ENCODE data around the gene HBB. TPM values are rescaled to one million over a fixed set of nuclear protein-coding genes. Genes with fewer than 3 reads are reported as not detected.

Gene HBB
- total and polyA plus RNA-seq, 8 donors: 2.9 to 1,619 (median 14.1) TPM

DNA sequence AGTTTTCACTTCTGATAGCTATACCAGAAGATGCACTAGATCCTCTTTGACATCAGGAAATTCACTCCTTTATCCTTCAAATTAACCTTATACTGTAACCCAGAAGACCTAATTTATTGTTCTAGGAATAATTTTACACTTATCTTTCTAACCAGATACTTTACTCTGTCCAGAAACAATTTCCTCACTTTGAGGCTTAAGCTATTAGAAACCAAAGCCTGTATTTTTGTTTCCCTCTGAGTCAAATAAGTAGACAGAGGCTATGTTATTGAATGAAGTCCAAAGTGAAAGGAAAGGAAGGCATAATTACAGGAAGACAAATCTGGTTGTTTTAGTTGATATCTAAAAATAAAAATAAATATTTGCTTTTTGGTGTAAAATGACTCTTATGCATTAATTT lies 28.6 kb downstream of the HBB start:
- no peak overlapping the region for H3K4me3 ChIP-seq
- no peak for DNase-seq
- no peaks in the 10 kb centered on the region for H3K27me3 ChIP-seq
- no peak for TF ChIP-seq EP300 (IDR thresholded peaks at IDR 0.05)
- no peak for TF ChIP-seq POLR2A (IDR thresholded peaks at IDR 0.05)
- TF ChIP-seq POLR2AphosphoS5 (IDR thresholded peaks at IDR 0.05): no peak
- no peak for TF ChIP-seq CTCF (IDR thresholded peaks at IDR 0.05)
- no peaks in the 10 kb centered on the region for H3K4me1 ChIP-seq
- no peaks in the 10 kb centered on the region for H3K36me3 ChIP-seq
- H3K27ac ChIP-seq: no peak overlapping the region
- H3K9me3 ChIP-seq: no peaks in the 10 kb centered on the region
- intact Hi-C loops (cut with DNase I; ENCODE audit: low total_unique reads): no loop called here

DNA sequence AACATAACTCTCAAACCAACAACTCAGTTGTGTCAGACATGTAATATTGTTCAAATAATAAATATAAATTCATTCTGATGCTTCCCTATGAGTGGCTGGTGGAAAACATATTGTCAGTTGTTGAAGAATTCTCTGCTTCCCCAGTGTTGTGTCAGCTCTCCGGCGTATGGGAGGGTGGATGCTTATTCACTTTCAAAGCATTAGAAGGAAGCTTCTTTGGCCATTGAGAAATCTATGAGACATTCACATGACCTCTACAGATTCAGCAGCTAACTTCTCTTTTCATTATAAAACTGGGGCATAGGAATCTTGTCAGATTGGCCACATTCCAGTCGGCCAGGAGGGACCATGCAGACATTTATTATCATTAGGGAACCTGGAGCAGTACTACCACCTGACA lies 29.3 kb downstream of the HBB start:
- WGBS, 5 donors: 65 to 83% (median 74%) methylated on average over 3 of the region's 3 CpGs

GRCh38 chr11:5196731-5197130 lies 30.1 kb downstream of the HBB start:
- TF ChIP-seq POLR2A (IDR thresholded peaks at IDR 0.05): no peak
- TF ChIP-seq CTCF (IDR thresholded peaks at IDR 0.05): no peak
- TF ChIP-seq POLR2AphosphoS5 (IDR thresholded peaks at IDR 0.05): no peak
- TF ChIP-seq EP300 (IDR thresholded peaks at IDR 0.05): no peak
- H3K36me3 ChIP-seq: no peaks in the 10 kb centered on the region
- no peak for DNase-seq
- H3K9me3 ChIP-seq: no peaks in the 10 kb centered on the region
- H3K4me1 ChIP-seq: no peaks in the 10 kb centered on the region
- H3K27ac ChIP-seq: no peak overlapping the region
- WGBS, 5 donors: 63 to 68% (median 66%) methylated on average over 3 of the region's 3 CpGs
- H3K27me3 ChIP-seq: no peaks in the 10 kb centered on the region
- H3K4me3 ChIP-seq: no peak overlapping the region
- intact Hi-C loops (cut with DNase I; ENCODE audit: low total_unique reads): no loop called here

More for the DNA sequence above, 29.3 kb downstream of the HBB start:
- Histone ChIP-seq H3K27me3 (no peaks in the 10 kb centered on the region), H3K27ac (no peak overlapping the region), H3K9me3 (no peaks in the 10 kb centered on the region), H3K36me3 (no peaks in the 10 kb centered on the region), H3K4me1 (no peaks in the 10 kb centered on the region), H3K4me3 (no peak overlapping the region)
- DNase-seq: no peak
- TF ChIP-seq CTCF (IDR thresholded peaks at IDR 0.05) (no peak), POLR2AphosphoS5 (IDR thresholded peaks at IDR 0.05) (no peak), EP300 (IDR thresholded peaks at IDR 0.05) (no peak), POLR2A (IDR thresholded peaks at IDR 0.05) (no peak)
- intact Hi-C loops (cut with DNase I; ENCODE audit: low total_unique reads): no loop called here

DNA sequence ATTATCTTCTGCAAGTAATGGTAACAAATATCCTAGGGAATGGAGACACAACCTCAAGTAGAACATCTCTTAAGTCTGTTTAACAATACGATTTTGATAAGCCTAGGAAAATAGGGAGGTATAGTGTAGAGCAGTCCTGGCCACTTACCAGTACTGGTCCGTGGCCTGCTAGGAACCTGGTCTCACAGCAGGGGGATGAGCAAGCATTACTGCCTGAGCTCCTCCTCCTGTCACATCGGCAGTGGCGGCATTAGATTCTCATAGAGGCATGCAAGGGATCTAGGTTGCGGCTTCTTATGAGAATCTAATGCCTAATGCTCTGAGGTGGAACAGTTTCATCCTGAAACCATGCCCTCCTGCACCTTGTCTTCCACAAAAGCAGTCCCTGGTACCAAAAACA lies 30.8 kb downstream of the HBB start:
- no peak overlapping the region for H3K4me3 ChIP-seq
- no peaks in the 10 kb centered on the region for H3K4me1 ChIP-seq
- H3K36me3 ChIP-seq: no peaks in the 10 kb centered on the region
- H3K9me3 ChIP-seq: no peaks in the 10 kb centered on the region
- no peaks in the 10 kb centered on the region for H3K27me3 ChIP-seq
- TF ChIP-seq POLR2AphosphoS5 (IDR thresholded peaks at IDR 0.05): no peak
- H3K27ac ChIP-seq: no peak overlapping the region
- DNase-seq: no peak
- intact Hi-C loops (cut with DNase I; ENCODE audit: low total_unique reads): no loop called here
- WGBS, 5 donors: 62 to 77% (median 70%) methylated on average over 5 of the region's 5 CpGs

DNA sequence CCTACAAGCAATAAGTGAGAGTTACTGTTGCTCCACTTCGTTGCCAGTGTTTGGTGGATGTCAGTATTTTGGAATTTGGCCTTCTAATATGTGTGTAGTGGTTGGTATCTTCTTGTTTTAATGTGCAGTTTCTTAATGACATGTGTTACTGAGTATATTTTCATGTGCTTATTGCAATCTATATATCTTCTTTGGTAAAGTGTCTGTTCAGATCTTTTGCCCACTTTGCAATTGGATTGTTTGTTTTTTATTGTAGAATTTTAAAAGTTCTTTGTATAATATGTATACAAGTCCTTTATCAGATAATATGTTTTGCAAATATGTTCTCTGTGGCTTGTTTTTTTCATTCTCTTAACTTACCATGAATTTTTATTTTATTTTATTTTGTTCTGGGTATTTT lies 34.1 kb downstream of the HBB start:
- 0 to 31% (median 20%) methylated on average over 1 of the region's 1 CpG for WGBS, 5 donors
- Histone ChIP-seq H3K4me3 (no peak overlapping the region), H3K27me3 (no peaks in the 10 kb centered on the region), H3K9me3 (peaks cover 0 to 9% (median 3%) of the 10 kb centered on the region in 4 donors), H3K4me1 (no peaks in the 10 kb centered on the region), H3K36me3 (no peaks in the 10 kb centered on the region), H3K27ac (no peak overlapping the region)
- DNase-seq: no peak
- no peak for TF ChIP-seq POLR2AphosphoS5 (IDR thresholded peaks at IDR 0.05)
- intact Hi-C loops (cut with DNase I; ENCODE audit: low total_unique reads): no loop called here

All from stomach (tissue), 9 donors.